NCI-H1930 (cell line): ENCODE data around the gene CCNI2.

ENCODE experiments used
- DNase-seq, 2 experiments: peaks; one replicate each; lab custom pipeline; 2025; lab: John Stamatoyannopoulos, UW

Gene CCNI2

GRCh38 chr5:132746954-132747615 is at the start of gene CCNI2:
TSS of gene CCNI2 (plus strand) at chr5:132747426. CDS start at chr5:132747496, 70 bp downstream.
- no peak for DNase-seq

- no peak for DNase-seq
Measured at GRCh38 chr5:132704875-132705274, 42.4 kb upstream of the CCNI2 start.

- DNase-seq, result no peak
Measured at GRCh38 chr5:132708645-132709044, 38.6 kb upstream of the CCNI2 start.

- no peak for DNase-seq
Measured at GRCh38 chr5:132714456-132715307, 32.5 kb upstream of the CCNI2 start.

GRCh38 chr5:132718544-132719312 is 28.5 kb upstream of the CCNI2 start:
- DNase-seq, result no peak

GRCh38 chr5:132725745-132726144 is 21.5 kb upstream of the CCNI2 start:
- DNase-seq, result no peak

GRCh38 chr5:132729896-132730295 is 17.3 kb upstream of the CCNI2 start:
- DNase-seq, result no peak

- no peak for DNase-seq
Measured at GRCh38 chr5:132733499-132734148, 13.6 kb upstream of the CCNI2 start.

- DNase-seq, result no peak
Measured at GRCh38 chr5:132734687-132735086, 12.5 kb upstream of the CCNI2 start.

- DNase-seq, result peak; percentile 89 to 90
Measured at GRCh38 chr5:132736853-132737833, 10.1 kb upstream of the CCNI2 start, which contains the start of gene KIF3A. TSS of gene KIF3A (minus strand) at chr5:132737546. CDS start at chr5:132737419, 127 bp downstream.

GRCh38 chr5:132737982-132738681 is 9.1 kb upstream of the CCNI2 start:
- DNase-seq, result no peak

GRCh38 chr5:132739232-132739631 is 8.0 kb upstream of the CCNI2 start:
- no peak for DNase-seq

- no peak for DNase-seq
Measured at GRCh38 chr5:132742158-132742557, 5.1 kb upstream of the CCNI2 start.

GRCh38 chr5:132742626-132743025 is 4.6 kb upstream of the CCNI2 start:
- no peak for DNase-seq

- DNase-seq, result no peak
Measured at GRCh38 chr5:132744659-132745058, 2.6 kb upstream of the CCNI2 start.

- no peak for DNase-seq
Measured at GRCh38 chr5:132746592-132746953, 653 bp upstream of the CCNI2 start.

GRCh38 chr5:132747616-132748440 is 602 bp downstream of the CCNI2 start:
- DNase-seq, result no peak

- no peak for DNase-seq
Measured at GRCh38 chr5:132748522-132749000, 1.3 kb downstream of the CCNI2 start.

- DNase-seq, result no peak
Measured at GRCh38 chr5:132749506-132749905, 2.3 kb downstream of the CCNI2 start.
